Daoy (cell line): ENCODE data around the gene IFI27L1. TPM values are rescaled to one million over a fixed set of nuclear protein-coding genes. Genes with fewer than 3 reads are reported as not detected.
A peak's percentile ranks its signal among the peaks of the same experiment; 100 is the strongest.
"Not testable (repeated sequence)": the region's sequence is repeated elsewhere in the genome, so short reads cannot be mapped to it uniquely, and the experiment has no call there.

Source experiments
- DNase-seq: peaks from one replicate; pipeline ENCODE4 v3.0.0-alpha.2; 2015; ENCODE audit warnings: low read depth
- total RNA-seq: library from RNA; depleted of rRNA; stranded (reverse); fragments of >200 nt; shearing (Covaris generic); gene quantifications from 2 replicates; pipeline ENCODE4 v1.2.3, GENCODE V29; 2014

Gene IFI27L1
- total RNA-seq, 1 experiment from 2014 or later = 15.6 TPM

DNA sequence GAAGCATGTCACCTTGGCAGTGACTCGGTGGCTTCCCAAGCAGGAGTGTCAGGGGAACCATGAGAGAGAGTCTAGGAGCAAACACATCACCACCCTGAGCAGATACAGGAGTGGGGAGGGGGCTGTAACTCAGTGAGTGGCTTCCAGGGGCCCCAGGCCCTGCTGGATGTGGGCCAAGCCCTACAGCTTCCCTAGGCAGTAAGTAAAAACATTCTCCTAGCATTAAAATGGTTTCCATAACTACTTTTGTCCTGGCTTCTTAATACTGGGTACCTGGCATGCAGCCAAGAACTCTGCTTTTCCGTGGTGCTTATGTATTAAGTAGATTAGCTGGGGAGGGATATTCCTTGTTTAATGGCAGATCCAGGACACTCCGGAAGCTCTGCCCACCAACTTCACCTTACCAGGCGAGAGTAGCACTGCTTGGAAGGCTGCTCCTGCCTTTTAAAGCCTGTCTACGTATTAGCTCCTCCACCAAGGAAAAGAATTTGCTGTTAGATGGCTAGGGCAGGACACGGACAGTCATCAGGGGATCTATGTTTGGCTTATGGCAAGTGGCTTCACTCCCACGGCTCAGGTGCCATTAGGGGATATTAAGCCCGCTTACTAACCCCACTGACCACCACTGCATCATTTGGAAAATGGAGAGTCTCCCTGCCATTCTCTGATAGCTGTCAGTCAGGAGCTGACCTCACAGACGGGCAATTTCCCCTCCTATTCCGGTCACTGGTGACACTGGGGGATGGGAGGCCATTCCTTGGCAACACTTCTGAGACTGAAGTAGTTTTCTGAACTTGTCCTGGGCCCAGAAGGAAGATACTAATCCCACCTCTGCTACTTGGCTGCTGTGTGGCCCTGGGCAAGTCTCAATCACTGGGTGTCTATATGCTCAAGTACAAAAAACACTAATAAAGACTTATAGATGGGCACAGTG, 32.2 kb upstream of the IFI27L1 start:
- DNase-seq = no peak

DNA sequence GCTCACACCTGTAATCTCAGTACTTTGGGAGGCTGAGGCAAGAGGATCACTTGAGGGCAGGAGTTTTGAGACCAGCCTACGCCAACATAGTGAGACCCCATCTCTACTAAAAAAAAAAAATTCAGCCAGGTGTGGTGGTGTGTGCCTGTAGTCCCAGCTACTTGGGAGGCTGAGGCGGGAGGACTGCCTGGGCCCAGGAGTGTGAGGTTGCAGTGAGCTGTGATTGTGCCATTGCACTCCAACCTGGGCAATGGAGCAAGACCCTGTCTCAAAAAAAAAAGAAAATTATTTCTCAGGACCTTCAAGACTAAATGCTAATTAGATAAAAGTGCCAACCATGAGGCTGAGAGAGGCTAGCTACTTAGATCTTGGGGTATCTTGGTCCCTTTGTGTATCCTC, 31.5 kb upstream of the IFI27L1 start:
- no peak for DNase-seq

DNA sequence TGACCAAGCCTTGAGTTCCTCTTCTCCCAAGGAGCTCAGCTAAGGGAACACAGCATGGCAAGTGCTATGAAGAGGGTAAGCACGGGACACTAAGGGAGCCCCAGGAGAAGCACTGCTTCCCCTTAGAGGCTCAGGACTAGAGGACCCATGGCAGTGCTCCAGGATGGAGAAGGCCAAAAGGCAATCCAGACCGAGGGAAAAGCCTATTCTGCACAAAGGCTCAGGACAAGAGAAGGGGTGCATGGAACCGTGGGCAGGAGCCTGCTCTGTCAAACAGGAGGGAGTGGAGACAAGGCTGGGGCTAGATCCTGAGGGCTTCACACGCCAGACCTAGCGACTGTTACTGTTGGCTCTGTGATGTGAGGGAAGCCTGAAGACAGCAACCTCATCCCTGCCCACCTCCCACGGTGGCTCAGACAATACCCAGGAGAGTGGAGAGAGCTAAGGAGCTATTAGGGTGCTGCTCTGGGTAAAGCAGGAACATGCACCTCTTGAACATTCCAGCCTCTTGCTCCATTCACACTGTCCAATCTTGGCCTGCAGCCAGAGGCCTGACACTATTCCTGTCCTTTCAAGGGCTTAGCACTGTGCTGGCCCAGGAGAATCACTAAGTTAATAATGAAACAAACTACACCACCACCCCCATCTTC, 30.8 kb upstream of the IFI27L1 start:
- DNase-seq = no peak

DNA sequence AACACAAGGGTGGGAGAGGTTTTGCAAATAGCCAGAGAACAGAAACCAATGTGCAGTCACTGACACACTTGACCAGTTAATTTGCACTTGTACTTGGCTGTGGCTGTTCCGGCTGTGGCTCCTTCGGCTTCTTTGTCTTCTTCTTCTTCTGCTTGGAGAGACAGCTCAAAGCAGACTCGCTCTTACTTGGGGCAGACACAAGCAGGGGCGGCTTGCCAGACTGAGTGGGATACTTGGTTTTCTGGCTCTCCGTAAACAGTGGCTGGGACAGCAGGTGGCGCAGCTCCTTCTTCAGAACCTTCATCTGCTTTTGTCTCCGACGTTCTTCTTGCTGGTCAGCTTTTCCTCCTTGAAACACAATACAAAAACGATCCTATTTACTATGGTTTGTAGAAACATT, 30.0 kb upstream of the IFI27L1 start:
- peak; percentile 35 for DNase-seq

DNA sequence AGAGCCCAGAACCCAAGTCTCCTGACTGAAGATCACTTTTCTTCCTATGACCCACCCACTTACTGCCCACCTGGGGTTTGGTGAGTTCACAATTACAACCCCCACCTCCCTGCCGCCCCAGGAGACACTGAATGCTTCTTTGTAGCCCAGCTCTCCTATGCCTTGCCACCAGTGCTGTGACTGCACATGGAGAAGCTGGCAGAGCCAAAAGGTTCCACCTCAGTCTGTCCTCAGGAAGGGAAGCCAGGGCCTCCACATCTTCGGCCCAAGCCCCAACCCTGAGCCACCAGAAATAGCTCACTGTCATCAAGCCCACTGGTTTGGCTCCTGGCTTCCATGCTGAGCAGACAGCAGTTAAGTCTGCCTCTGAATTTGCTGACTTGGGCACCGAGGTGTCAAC, 29.3 kb upstream of the IFI27L1 start:
- DNase-seq = no peak

DNA sequence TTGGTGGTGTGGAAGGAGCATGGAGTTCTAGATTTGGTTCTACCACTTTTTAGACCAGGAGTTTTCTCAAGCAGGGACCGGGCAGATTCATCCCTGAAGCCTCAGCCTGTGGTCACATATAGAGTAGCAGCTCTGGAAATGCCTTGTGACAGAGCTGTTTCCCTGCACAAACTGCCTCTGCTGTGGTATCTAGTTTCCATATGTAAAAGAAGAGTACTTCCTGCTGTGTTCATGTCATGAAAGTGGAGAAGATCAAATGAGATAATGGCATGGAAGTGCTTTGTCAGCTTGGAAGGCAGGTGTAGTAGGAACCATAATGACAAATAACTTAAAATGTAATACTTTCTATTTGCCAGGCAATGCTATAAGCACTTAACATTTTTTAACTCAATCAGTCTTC, 28.9 kb upstream of the IFI27L1 start:
- no peak for DNase-seq

DNA sequence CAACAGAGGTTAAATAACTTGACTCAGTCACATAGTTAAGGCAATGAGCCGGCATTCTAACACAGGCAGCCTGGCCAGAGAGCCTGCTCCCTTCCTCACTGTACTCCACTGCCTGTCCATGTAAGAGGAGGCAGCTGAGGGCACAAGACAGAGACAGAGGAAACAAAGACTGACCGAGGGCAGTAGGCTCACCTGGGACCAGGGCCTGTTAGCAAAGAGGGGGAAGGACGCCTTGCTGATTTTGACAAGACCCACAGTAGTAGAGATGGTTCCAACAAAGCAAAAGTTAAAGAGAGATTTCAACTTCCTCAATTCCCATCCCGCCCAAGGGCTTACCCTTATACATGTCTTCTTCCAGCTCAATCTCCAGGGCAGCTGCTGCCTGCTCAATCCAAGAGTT, 28.4 kb upstream of the IFI27L1 start:
- no peak for DNase-seq

DNA sequence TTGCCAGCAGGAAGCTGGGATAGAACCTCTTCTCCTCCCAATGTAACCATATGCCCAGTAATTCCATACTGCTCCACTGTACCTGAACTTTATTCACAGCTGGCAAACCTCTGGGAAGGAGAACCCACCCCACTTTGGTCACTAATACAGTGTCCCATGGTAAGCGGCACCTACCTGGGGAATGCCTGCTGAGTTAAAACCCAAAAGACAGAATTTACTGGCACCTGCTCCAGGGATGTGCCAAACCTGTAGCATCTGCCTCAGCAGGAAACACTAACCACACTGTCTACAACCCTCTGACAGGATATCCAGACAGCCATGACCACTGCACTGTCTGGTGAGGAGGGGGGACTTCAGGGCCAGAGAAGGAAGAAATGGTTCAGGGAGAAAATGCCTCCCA, 26.7 kb upstream of the IFI27L1 start:
- DNase-seq = no peak

DNA sequence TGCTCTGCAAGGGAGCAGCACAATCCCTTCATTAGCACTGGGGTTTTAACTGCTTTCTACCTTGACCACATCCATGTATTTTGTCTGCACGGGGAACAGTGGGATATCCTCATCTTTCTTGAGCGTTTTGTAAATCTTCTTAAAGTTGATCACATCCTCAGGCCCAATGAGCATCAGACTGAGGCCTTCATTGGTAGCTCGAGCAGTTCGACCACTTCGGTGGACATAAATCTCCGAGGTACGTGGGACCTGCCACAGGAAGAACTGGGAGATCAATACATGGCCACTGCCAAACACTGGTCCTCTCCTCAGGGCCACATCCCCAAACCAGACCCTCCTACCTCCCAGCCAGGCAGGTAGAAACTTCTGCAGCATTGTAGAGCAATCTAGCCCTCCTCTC, 26.2 kb upstream of the IFI27L1 start:
- no peak for DNase-seq

DNA sequence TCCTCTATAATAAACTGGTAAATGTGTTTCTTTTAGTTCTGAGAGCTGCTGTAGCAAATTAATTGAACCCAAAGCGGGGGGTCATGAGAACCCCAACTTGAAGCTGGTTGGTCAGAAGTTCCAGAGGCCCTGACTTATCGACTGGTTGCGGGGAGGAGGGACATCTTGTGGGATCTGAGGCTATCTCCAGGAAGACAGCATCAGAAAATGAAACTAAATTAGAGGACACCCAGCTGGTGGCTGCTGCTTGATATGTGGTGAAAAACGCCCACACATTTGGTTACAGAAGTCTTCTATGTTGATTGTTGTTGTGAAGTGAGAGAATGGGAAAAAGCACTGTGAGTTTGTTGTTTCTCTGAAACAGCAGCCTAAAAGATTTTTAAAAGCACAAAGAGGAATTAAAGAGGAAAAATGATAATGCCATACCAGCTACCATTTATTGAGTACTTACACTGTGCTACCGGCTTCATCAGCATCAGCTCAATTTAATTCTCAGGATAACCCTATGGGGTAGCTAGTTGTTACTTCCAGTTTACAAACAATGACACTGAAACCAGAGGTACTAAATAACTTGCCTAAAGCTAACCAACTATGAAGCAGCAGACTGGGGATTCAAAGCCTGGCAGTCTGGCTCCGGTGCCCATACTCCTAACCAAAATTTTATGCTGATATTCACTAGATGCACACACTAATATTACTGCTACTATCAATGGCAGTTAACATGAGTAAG, 24.4 kb upstream of the IFI27L1 start:
- DNase-seq = no peak

DNA sequence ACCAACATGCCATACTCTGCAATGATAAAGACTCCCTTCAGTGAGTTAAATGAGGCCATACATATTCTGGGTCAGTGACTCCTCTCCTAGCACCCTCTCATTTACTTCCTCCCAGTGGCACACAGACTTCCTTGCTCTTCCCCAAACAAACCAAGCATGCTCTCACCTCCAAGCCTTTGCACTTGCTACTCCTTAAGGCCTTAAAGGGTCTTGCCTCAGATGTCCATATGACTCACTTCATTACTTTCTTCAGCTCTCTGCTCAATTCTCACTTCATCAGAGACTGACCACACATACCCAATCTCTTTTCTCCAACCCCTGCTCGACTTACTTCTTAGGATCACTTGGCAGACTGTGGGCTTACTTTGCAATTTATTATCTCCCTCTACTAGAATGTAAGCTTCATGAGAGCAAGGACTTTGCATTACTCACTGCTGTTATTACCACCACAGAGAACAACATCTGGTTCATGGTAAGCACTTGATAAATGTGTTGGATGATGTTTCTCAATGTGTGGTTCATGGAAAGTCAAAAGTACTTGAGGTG, 22.9 kb upstream of the IFI27L1 start:
- DNase-seq = no peak

DNA sequence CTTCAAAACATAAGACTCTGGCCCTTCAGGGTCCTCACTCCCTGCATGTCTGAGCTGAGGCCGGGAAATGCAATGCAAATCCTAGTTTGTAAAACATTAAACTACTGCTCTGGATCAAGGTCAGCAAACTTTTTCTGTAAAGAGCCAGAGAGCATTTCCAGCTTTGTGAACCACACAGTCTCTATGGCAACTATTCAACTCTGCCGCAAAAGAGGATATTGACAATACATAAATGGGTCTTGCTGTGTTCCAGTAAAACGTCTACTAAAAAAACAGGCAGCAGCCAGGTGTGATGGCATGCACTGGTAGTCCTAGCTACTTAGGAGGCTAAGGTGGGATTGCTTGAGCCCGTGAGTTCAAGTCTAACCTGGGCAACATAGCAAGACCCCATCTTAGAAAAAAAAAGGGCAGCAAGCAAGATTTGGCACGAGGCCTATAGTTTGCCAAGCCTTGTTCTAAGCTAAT, 22.4 kb upstream of the IFI27L1 start:
- DNase-seq = no peak

DNA sequence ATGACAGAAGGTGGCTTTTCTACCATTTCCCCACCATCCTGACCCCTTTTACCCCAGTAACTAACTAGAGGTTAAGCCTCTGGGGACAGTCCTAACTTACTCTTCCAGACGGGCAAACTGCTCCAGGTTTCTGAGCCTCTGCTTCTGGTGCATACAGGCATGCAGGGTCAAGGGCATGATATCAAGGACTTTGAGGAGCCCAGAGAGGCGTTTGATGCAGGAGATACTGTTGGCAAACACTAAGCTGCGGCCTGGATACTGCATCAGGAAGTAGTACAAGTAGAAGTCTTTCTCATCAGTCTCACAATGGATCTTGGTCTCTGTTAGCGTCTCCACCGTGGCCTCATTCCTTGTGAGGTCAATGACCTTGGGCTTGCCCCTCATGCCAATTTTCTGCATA, 21.1 kb upstream of the IFI27L1 start:
- DNase-seq = no peak

DNA sequence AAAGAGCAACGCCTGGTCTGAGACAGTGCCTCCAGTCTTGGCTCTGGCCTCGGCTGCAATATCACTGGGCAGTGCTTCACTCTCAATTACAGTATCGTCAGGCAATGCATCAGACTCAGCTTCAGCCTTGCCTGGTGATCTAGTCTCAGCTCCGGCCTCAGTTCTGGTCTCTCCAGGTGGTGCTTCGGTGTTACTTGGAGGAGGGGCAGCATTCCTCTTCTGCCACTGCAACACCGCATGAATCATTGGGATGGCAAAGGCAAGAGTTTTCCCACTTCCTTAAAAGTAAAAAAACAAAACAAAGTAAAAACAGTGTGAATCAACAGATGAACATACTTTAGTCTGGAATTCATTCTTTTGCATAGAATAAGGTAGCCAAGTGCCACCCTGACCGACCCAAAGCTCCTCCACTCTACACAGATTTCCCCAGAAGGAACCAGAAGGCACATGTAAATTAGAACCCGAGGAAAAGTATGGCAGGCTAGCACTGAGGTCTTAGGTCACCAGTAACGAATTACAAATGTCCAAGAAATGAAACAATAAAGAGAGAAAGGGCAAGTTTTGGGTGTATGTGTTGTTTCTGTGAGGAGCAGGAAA, 18.7 kb upstream of the IFI27L1 start:
- DNase-seq = peak; percentile 75

DNA sequence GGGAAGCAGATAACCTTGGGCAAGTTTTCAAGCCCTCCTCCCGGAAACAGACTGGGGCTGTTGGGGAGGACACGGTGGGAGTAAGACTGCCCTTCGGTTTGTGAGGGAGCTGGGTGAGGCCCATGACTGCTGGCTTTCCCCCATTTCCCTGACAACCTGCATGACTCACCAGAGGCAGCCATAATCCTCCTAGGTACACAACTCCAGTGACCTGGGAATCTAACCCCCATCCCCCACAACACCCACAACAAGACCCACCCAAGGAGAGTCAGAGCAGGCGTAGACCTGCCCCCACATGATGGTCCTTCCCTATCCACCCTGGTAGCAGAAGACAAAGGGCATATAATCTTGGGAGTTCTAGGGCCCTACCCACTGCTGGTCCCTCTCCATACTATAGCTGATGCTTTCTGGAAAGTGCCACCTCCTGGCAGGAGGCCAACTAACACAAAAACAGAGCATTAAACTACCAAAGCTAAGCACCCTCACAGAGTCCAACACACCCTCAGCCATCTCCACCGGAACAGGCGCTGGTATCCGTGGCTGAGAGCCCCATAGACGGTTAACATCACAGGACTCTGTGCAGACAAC, 14.9 kb upstream of the IFI27L1 start:
- peak; percentile 65 for DNase-seq

DNA sequence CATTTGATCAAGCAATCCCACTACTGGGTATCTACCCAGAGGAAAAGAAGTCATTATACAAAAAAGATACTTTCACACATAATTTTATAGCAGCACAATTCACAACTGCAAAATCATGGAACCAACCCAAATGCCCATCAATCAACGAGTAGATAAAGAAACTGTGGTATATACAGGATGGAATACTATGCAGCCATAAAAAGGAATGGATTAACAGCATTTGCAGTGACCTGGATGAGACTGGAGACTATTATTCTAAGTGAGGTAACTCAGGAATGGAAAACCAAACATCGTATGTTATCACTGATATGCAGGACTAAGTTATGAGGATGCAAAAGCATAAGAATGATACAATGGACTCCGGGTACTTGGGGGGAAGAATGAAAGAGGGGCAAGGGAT, 9.0 kb upstream of the IFI27L1 start:
- DNase-seq = not testable (repeated sequence)

DNA sequence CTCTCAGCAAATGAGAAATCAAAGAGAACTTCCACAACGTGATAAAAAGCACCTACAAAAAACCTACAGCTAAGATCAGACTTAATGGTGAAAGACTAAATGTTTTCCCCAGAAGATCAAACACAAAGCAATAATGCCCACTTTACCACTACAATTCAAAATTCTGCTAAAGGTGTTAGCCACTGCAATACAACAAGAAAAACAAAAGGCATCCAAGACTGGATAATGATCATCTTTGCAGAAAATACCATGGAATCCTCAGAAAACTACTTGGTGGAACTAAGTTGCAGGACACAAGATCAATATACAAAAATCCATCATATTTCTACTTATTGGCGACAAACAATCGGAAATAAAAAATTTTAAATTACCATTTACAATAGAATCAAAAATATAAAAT, 6.6 kb upstream of the IFI27L1 start:
- no peak for DNase-seq

DNA sequence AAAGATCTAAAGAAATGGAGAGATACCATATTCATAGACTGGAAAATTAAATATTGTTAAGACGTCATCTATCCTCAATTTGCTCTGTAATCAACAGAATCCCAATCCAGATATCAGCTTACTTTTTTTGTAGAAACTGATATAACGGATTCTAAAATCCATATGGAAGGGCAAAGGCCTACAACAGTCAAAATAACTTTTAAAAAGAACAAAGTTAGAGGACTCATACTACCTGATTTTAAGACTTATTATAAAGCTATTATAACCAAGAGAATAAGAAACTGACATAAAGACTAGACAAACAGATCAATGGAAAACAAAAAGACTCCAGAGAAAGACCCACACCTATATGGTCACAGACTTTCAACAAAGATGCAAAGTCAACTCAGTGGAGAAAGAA, 6.1 kb upstream of the IFI27L1 start:
- DNase-seq = no peak

DNA sequence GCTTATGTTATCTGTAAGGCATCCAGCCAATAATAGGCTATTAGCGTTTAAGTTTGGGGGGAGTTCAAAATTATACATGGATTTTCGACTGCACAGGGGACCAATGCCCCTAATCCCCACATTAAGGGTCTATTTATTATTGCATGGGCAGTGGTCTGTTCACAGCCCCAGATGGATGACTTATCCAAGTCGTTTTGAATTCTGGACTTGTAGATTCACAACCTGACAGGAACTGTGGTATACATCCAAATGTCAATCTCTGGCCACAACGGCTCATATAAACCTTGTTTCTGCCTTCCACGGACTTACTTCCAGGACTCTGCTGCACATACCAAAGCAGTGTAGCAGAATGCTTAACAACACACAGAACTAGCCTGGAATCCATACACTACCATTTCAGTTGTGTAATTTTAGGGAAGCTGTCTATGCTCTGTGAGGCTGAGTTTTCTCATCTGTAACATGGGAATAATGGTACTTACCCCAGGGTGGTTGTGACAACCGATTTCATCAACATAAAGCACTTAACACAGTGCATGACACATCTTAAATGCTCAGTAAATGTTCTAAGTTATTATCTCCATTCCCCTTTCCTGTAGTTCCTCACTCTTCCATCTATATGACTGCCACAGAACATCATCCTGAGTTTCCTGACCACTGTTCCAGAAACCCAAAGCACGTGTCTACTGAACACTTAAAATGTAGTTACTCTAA, 3.8 kb upstream of the IFI27L1 start:
- no peak for DNase-seq

DNA sequence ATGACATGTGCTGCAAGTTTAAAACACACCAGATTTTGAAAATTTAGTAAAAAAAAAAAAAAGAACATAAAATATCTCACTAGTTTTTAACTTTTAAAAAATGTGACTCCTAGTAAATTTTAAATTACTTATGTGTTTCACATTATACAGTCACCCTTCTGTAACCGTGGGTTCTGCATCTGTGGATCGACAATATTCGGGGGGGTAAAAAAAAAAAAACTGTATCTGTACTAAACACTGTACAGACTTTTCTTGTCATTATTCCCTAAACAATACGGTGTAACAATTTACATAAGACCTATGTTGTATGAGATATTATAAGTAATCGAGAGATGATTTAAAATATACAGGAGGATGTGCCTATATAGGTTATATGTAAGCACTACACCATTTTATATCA, 3.3 kb upstream of the IFI27L1 start:
- DNase-seq = no peak
